Measurements from ENCODE around the gene PRKCZ. TPM values are rescaled to one million over a fixed set of nuclear protein-coding genes. Genes with fewer than 3 reads are reported as not detected.

The PRKCZ gene
- total RNA-seq, 2 donors from 2014 or later: 9.6 to 10.9 TPM

GRCh38 chr1:2003541-2004131, 46.6 kb upstream of the PRKCZ start, which contains the start of gene CFAP74:
Gene CFAP74, minus strand, starts transcription at chr1:2003786. Its CDS starts 12,830 bp downstream, at chr1:1990956.
- ATAC-seq (peak; percentile 47), DNase-seq (no peak)
- no peaks in the 10 kb centered on the region for H3K4me1 ChIP-seq
- H3K4me3 ChIP-seq: no peak within 1 kb of the TSS
- no peak for TF ChIP-seq POLR2A (IDR thresholded peaks at IDR 0.05)
- TF ChIP-seq CTCF (IDR thresholded peaks at IDR 0.05): no peak
- WGBS, 2 donors: 5 to 36% methylated on average over 7 to 47 of the region's 49 CpGs
- H3K27ac ChIP-seq: no peak within 1 kb of the TSS
- no peaks in the 10 kb centered on the region for H3K36me3 ChIP-seq (replicated peaks in 1 of 2; ENCODE audit: insufficient read depth in 1 of 2, low read depth in 2 of 2)
- H3K9me3 ChIP-seq: no peaks in the 10 kb centered on the region
- peaks cover 0 to 6% of the 10 kb centered on the region in 2 donors for H3K27me3 ChIP-seq
- intact Hi-C loops (cut with DNase I): no loop called here

GRCh38 chr1:2004856-2005255, 45.4 kb upstream of the PRKCZ start:
- intact Hi-C loops (cut with DNase I): no loop called here
- ATAC-seq: no peak
- peaks cover 0 to 6% of the 10 kb centered on the region in 2 donors for H3K27me3 ChIP-seq

GRCh38 chr1:2009101-2010053, 40.8 kb upstream of the PRKCZ start:
- Histone ChIP-seq H3K4me1 (no peaks in the 10 kb centered on the region), H3K9me3 (no peaks in the 10 kb centered on the region), H3K36me3 (replicated peaks in 1 of 2; ENCODE audit: insufficient read depth in 1 of 2, low read depth in 2 of 2) (no peaks in the 10 kb centered on the region), H3K27ac (no peak overlapping the region), H3K27me3 (no peaks in the 10 kb centered on the region), H3K4me3 (no peak overlapping the region)
- intact Hi-C loops (cut with DNase I): no loop called here
- no peak for ATAC-seq
- no peak for DNase-seq
- TF ChIP-seq POLR2A (IDR thresholded peaks at IDR 0.05) (no peak), CTCF (IDR thresholded peaks at IDR 0.05) (no peak)
- 67% methylated on average over 25 to 27 of the region's 27 CpGs for WGBS, 2 donors

More at GRCh38 chr1:2004856-2005255, 45.4 kb upstream of the PRKCZ start:
- H3K4me1 ChIP-seq: no peaks in the 10 kb centered on the region
- H3K36me3 ChIP-seq (replicated peaks in 1 of 2; ENCODE audit: insufficient read depth in 1 of 2, low read depth in 2 of 2): no peaks in the 10 kb centered on the region
- H3K4me3 ChIP-seq: no peak overlapping the region
- no peak for DNase-seq
- no peaks in the 10 kb centered on the region for H3K9me3 ChIP-seq
- H3K27ac ChIP-seq: no peak overlapping the region
- TF ChIP-seq POLR2A (IDR thresholded peaks at IDR 0.05): no peak
- TF ChIP-seq CTCF (IDR thresholded peaks at IDR 0.05): no peak
- 73 to 83% methylated on average over 21 of the region's 21 CpGs for WGBS, 2 donors

- intact Hi-C loops (cut with DNase I): no loop called here
- TF ChIP-seq CTCF (IDR thresholded peaks at IDR 0.05) (no peak), POLR2A (IDR thresholded peaks at IDR 0.05) (no peak)
- no peak for ATAC-seq
- WGBS, 2 donors: 69 to 84% methylated on average over 15 of the region's 15 CpGs
- Histone ChIP-seq H3K4me3 (no peak overlapping the region), H3K9me3 (no peaks in the 10 kb centered on the region), H3K36me3 (replicated peaks in 1 of 2; ENCODE audit: insufficient read depth in 1 of 2, low read depth in 2 of 2) (no peaks in the 10 kb centered on the region), H3K27ac (no peak overlapping the region), H3K4me1 (no peaks in the 10 kb centered on the region), H3K27me3 (no peaks in the 10 kb centered on the region)
- DNase-seq: no peak
Measured at GRCh38 chr1:2014181-2014580, 36.0 kb upstream of the PRKCZ start.
